Activated T-helper 1 cell treated with anti-CD3 and anti-CD28 coated beads, Interleukin-12 subunit alpha, Interleukin-12 subunit beta, Interleukin-2, Interleukin-4 antibody, amounts not matched to agents 30 ng/mL and 10 ng/mL and 1 ng/mL, durations not matched to agents 14 hours and 24 hours and 36 hours (primary cell): ENCODE data around the gene TMEM169. TPM values are rescaled to one million over a fixed set of nuclear protein-coding genes. Genes with fewer than 3 reads are reported as not detected.

Source experiments
- DNase-seq: peaks from one replicate; pipeline ENCODE4 v3.0.0; 2021; ENCODE audit warnings: low spot score
- H3K27ac Mint-ChIP-seq: one replicate; pipeline ENCODE4 v1.8.0; 2021; ENCODE audit warnings: mild to moderate bottlenecking, mixed read lengths
- H3K27me3 Mint-ChIP-seq: one replicate; pipeline ENCODE4 v1.8.0; 2022; ENCODE audit warnings: mild to moderate bottlenecking, moderate library complexity, mixed read lengths; ENCODE audit not compliant: insufficient read depth
- H3K36me3 Mint-ChIP-seq: one replicate; pipeline ENCODE4 v1.8.0; 2021; ENCODE audit warnings: low read depth, mixed read lengths
- H3K4me1 Mint-ChIP-seq: one replicate; pipeline ENCODE4 v1.8.0; 2021; ENCODE audit warnings: low read depth, mixed read lengths
- H3K4me3 Mint-ChIP-seq: one replicate; pipeline ENCODE4 v1.8.0; 2021; ENCODE audit warnings: mild to moderate bottlenecking, moderate library complexity, mixed read lengths
- H3K9me3 Mint-ChIP-seq: one replicate; pipeline ENCODE4 v1.8.0; 2021; ENCODE audit warnings: mixed read lengths
- intact Hi-C: fragments of 100-400 bp; cut with micrococcal nuclease; formaldehyde crosslinking; loops from one replicate; pipeline ENCODE4 v1.15.1; 2024
- total RNA-seq: library from RNA; stranded (reverse); gene quantifications from 2 replicates; pipeline ENCODE4 v1.2.3, GENCODE V29; 2022

The TMEM169 gene
- total RNA-seq, 1 donor from 2014 or later: 0.93 TPM

GRCh38 chr2:216055680-216056079 is 26.0 kb upstream of the TMEM169 start:
- Mint-ChIP-seq H3K4me3 (no peak overlapping the region), H3K27ac (no peak overlapping the region), H3K27me3 (no peaks in the 10 kb centered on the region), H3K4me1 (peaks cover 32% of the 10 kb centered on the region), H3K9me3 (no peaks in the 10 kb centered on the region), H3K36me3 (peaks cover 19% of the 10 kb centered on the region)
- intact Hi-C loops: no loop called here
- no peak for DNase-seq

GRCh38 chr2:216056739-216057138 is 25.0 kb upstream of the TMEM169 start:
- H3K4me3 Mint-ChIP-seq: no peak overlapping the region
- DNase-seq: no peak
- intact Hi-C loops: no loop called here
- no peaks in the 10 kb centered on the region for H3K9me3 Mint-ChIP-seq
- H3K4me1 Mint-ChIP-seq: peaks cover 32% of the 10 kb centered on the region
- H3K27me3 Mint-ChIP-seq: no peaks in the 10 kb centered on the region
- peaks cover 19% of the 10 kb centered on the region for H3K36me3 Mint-ChIP-seq
- H3K27ac Mint-ChIP-seq: peak overlapping the region; percentile 91

- H3K9me3 Mint-ChIP-seq: no peaks in the 10 kb centered on the region
- no peaks in the 10 kb centered on the region for H3K27me3 Mint-ChIP-seq
- H3K4me1 Mint-ChIP-seq: peaks cover 32% of the 10 kb centered on the region
- H3K4me3 Mint-ChIP-seq: peak overlapping the region; percentile 81
- intact Hi-C loops: loop anchor here (1.0 to 2.0 kb wide), 2 partner anchors 23 to 25 kb away; partner anchors contain the start of genes PECR and TMEM169
- peaks cover 24% of the 10 kb centered on the region for H3K36me3 Mint-ChIP-seq
- H3K27ac Mint-ChIP-seq: peak overlapping the region; percentile 91
- DNase-seq: peak; percentile 60
These were observed 24.0 kb upstream of the TMEM169 start for GRCh38 chr2:216057688-216058193.

DNA sequence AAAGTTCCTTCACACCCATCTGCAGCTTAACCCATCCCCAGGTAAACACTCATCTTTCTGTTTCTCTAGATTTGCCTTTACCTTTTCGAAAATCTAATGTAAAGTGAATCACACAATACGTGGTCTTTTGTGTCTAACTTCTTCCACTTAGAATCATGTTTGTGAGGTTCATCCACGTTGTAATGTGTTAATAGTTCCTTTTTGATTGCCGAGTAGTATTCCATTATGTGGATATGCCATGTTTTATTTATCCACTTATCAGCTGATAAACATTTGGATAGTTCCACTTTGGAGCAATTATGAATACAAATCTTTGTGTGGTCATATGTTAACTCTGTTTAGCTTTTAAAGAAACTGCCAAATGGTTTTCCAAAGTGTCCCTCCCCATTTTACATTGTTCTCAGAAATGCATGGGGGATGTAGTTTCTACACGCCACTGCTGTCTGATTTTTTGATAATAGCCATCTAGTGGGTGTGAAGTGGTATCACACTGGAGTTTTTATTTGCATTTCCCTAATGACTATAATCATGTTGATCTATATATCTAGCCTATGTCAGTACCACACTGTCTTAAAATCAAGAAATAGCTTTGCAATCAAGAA is 22.4 kb upstream of the TMEM169 start:
- no peak overlapping the region for H3K4me3 Mint-ChIP-seq
- intact Hi-C loops: loop anchor here (2.0 kb wide), 1 partner anchor 21 kb away; the partner anchor contains the start of genes PECR and TMEM169
- no peak for DNase-seq
- peaks cover 24% of the 10 kb centered on the region for H3K36me3 Mint-ChIP-seq
- no peaks in the 10 kb centered on the region for H3K27me3 Mint-ChIP-seq
- H3K27ac Mint-ChIP-seq: no peak overlapping the region
- peaks cover 32% of the 10 kb centered on the region for H3K4me1 Mint-ChIP-seq
- no peaks in the 10 kb centered on the region for H3K9me3 Mint-ChIP-seq

DNA sequence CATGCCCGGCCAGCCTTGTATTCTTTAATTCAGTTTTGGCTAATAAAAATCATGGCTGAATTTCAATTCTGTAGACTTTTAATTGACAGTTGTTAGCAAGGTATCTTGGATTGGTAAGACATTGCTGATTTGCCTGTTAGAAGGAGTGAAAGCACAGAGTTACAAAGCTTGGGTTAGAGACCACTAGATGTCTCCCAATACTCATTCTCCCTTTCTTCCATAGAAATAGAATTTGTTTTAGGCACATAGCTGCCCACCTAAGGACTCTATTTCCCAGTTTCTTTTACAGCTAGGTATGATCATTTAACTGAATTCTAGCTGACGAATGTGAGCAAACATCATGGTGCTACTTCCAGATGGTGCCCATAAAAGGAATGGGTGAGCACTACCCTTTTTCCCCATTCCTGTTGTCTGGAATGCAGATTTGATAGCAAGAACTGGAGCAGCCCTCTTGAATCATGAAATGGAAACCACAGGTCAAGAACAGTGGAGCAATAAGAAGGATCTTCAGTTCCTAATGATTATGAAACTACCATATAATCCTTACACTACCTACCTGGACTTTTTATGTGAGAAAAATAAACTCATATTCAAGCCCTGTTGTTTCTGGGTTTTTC is 17.6 kb upstream of the TMEM169 start:
- intact Hi-C loops: no loop called here
- Mint-ChIP-seq H3K27ac (no peak overlapping the region), H3K27me3 (no peaks in the 10 kb centered on the region), H3K4me1 (no peaks in the 10 kb centered on the region), H3K9me3 (no peaks in the 10 kb centered on the region), H3K4me3 (no peak overlapping the region), H3K36me3 (peaks cover 18% of the 10 kb centered on the region)
- no peak for DNase-seq

- Mint-ChIP-seq H3K4me1 (no peaks in the 10 kb centered on the region), H3K9me3 (no peaks in the 10 kb centered on the region), H3K36me3 (peaks cover 15% of the 10 kb centered on the region), H3K27ac (no peak overlapping the region), H3K4me3 (no peak overlapping the region), H3K27me3 (no peaks in the 10 kb centered on the region)
- intact Hi-C loops: no loop called here
- no peak for DNase-seq
These were observed 17.1 kb upstream of the TMEM169 start for GRCh38 chr2:216064665-216065064.

GRCh38 chr2:216066230-216066629 is 15.5 kb upstream of the TMEM169 start:
- Mint-ChIP-seq H3K4me3 (no peak overlapping the region), H3K27me3 (no peaks in the 10 kb centered on the region), H3K27ac (no peak overlapping the region), H3K9me3 (no peaks in the 10 kb centered on the region), H3K36me3 (peaks cover 14% of the 10 kb centered on the region), H3K4me1 (no peaks in the 10 kb centered on the region)
- DNase-seq: no peak
- intact Hi-C loops: no loop called here

GRCh38 chr2:216069028-216069427 is 12.7 kb upstream of the TMEM169 start:
- intact Hi-C loops: no loop called here
- Mint-ChIP-seq H3K4me1 (peaks cover 5% of the 10 kb centered on the region), H3K27me3 (no peaks in the 10 kb centered on the region), H3K9me3 (no peaks in the 10 kb centered on the region), H3K4me3 (no peak overlapping the region), H3K27ac (no peak overlapping the region), H3K36me3 (peaks cover 20% of the 10 kb centered on the region)
- no peak for DNase-seq

DNA sequence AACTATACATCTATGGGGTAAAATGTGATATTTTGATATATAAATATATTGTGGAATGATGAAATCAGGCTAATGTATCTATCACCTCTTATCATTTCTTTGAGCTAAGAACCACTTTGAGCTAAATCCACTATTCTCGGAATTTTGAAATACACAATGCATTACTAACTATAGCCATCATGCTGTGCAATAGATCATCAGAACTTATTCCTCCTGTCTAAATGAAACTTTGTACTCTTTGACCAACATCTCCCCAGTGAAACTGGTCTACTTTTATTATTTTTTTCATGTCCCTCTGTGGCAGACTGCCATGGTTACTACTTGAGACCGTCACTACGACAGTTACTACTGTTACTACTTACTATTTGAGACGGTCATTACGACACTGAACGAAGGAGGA is 11.5 kb upstream of the TMEM169 start:
- Mint-ChIP-seq H3K4me1 (peaks cover 17% of the 10 kb centered on the region), H3K4me3 (no peak overlapping the region), H3K9me3 (no peaks in the 10 kb centered on the region), H3K27ac (no peak overlapping the region), H3K36me3 (peaks cover 22% of the 10 kb centered on the region), H3K27me3 (no peaks in the 10 kb centered on the region)
- intact Hi-C loops: no loop called here
- no peak for DNase-seq

DNA sequence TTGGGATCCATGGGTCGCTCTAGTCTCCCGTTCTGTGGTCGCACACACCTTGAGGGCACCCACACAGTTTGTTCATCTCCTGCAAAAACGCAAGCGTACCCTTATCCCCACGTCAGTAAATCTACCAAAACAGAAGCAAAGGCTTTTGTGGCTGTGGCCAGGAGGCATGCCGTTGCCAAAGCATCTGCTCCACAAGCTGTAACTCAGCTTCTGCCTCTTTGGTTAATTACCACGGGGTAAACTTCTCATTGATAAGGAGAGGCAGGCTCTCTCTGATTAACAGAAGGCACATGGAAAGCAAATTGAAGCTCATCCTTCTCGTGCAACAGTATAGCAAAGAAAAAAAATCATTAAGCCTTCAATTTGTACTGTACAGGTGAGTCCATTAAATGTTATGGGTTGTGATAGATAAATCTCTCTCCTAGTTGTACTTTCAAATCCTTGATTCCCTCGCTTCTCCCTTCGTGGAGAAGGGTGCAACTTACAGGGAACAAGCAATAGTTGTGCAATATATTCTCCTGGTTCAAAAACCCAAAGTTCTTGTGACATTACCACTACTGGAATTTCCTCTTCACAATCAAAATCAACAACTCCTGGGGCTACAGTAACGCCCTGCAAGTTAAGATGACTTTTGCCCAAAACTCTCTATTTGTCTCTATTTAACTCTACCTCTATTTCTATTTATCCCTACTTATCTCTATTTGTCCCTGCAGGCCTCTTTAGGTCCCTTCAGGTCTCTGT is 10.4 kb upstream of the TMEM169 start:
- Mint-ChIP-seq H3K27ac (no peak overlapping the region), H3K9me3 (no peaks in the 10 kb centered on the region), H3K4me3 (no peak overlapping the region), H3K4me1 (peaks cover 18% of the 10 kb centered on the region), H3K27me3 (no peaks in the 10 kb centered on the region), H3K36me3 (peaks cover 17% of the 10 kb centered on the region)
- intact Hi-C loops: no loop called here
- DNase-seq: no peak

DNA sequence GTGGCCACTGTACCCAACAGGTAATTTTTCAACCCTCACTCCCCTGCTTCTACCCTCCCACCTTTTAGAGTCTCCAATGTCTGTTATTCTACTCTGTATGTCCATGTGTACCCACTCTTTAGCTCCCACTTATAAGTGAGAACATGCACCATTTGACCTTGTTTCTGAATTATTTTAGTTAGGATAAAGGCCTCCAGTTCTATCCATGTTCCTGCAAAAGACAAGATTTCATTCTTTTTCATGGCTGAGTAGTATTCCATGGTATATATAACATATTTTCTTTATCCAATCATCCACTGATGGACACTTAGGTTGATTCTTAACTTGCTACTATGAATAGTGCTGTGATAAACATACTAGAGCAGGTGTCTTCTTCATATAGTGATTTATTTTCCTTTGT is 9.2 kb upstream of the TMEM169 start:
- no peaks in the 10 kb centered on the region for H3K27me3 Mint-ChIP-seq
- H3K27ac Mint-ChIP-seq: no peak overlapping the region
- no peak overlapping the region for H3K4me3 Mint-ChIP-seq
- intact Hi-C loops: no loop called here
- no peak for DNase-seq
- no peaks in the 10 kb centered on the region for H3K9me3 Mint-ChIP-seq
- peaks cover 17% of the 10 kb centered on the region for H3K36me3 Mint-ChIP-seq
- H3K4me1 Mint-ChIP-seq: peaks cover 18% of the 10 kb centered on the region

DNA sequence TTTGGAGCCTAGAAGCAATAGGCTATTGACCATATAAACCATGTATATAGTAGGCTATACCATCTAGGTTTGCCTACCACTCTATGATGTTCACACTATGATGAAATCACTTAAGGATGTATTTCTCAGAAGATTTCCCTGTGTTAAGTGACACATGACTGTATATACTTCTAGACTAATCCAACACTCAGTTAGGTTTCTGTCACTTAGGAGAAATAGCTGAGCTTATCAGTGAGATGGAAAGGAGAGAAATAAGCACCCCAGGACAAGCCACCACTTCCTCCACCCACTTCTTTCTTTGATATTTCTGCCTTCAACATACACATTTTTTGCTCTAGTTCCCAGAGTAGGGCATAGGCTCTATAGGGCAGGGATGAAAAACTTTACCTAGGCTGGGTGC is 7.9 kb upstream of the TMEM169 start:
- no peaks in the 10 kb centered on the region for H3K9me3 Mint-ChIP-seq
- H3K4me3 Mint-ChIP-seq: no peak overlapping the region
- H3K27me3 Mint-ChIP-seq: no peaks in the 10 kb centered on the region
- DNase-seq: no peak
- peaks cover 14% of the 10 kb centered on the region for H3K36me3 Mint-ChIP-seq
- intact Hi-C loops: no loop called here
- H3K4me1 Mint-ChIP-seq: peaks cover 18% of the 10 kb centered on the region
- peak overlapping the region; percentile 32 for H3K27ac Mint-ChIP-seq

DNA sequence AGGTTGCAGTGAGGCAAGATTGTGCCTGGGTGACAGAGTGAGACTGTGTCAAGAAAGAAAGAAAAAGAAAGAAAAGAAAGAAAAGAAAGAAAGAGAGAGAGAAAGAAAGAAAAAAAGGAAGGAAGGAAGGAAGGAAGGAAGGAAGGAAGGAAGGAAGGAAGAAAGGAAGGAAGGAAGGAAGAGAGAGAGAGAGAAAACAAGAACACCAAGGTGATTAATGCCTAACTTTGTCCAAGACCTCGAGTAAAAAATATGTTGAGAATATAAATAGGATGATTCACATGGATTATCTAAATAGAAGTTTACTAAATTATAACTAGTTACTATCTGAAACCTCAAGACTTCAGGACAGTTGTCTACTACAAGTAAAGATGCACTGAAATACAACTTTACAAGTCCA is 7.3 kb upstream of the TMEM169 start:
- intact Hi-C loops: no loop called here
- H3K27ac Mint-ChIP-seq: peak overlapping the region; percentile 32
- H3K4me1 Mint-ChIP-seq: peaks cover 18% of the 10 kb centered on the region
- DNase-seq: no peak
- H3K27me3 Mint-ChIP-seq: no peaks in the 10 kb centered on the region
- H3K36me3 Mint-ChIP-seq: peaks cover 15% of the 10 kb centered on the region
- no peak overlapping the region for H3K4me3 Mint-ChIP-seq
- no peaks in the 10 kb centered on the region for H3K9me3 Mint-ChIP-seq
